GM21423 (cell line): ENCODE results near the gene RAPGEF5.

ENCODE experiments used
- ATAC-seq: cut with Tn5 transposase; IDR thresholded peaks from one replicate; pipeline ENCODE4 v1.9.1; 2021; ENCODE audit warnings: mild to moderate bottlenecking, moderate library complexity; ENCODE audit not compliant: unreplicated experiment

Gene RAPGEF5

GRCh38 chr7:22230238-22230637, 126.7 kb downstream of the RAPGEF5 start:
- no peak for ATAC-seq

- no peak for ATAC-seq
Measured at GRCh38 chr7:22229148-22229547, 127.8 kb downstream of the RAPGEF5 start.

- ATAC-seq, result no peak
Measured at GRCh38 chr7:22223807-22224206, 133.1 kb downstream of the RAPGEF5 start.

GRCh38 chr7:22220941-22221340, 136.0 kb downstream of the RAPGEF5 start:
- ATAC-seq, result no peak

GRCh38 chr7:22219739-22220493, 137.0 kb downstream of the RAPGEF5 start:
- no peak for ATAC-seq

GRCh38 chr7:22219036-22219435, 137.9 kb downstream of the RAPGEF5 start:
- no peak for ATAC-seq

DNA sequence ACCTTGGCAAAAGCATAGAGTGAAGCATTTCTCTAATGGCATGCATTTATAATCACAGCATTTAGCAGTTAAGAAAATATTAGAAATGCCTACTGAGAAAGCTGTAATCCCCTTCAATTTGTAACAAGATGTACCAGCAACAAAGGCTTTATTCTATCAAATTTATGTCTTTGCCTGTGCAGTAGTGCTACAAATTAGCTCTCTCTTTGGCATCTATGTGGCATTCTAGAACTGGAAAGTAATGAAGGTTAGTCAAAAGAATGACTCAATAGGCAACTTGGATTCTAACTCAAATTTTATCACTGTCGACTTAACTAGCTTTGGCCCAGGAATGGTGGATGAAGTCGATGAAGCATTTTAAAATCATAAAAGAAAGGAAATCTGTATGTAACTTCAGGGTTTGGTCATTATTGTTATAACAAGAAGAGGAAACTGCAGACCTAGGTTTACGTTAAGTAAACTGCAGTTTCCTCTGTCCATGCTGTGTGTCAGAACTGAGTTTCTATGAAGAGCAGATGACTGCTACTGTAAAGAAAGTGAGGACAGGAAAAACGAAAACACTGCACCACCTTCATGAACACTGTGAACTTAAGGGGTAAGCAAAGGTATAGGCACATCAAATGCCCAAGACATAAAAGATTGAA, 140.0 kb downstream of the RAPGEF5 start:
- no peak for ATAC-seq

- no peak for ATAC-seq
Measured at GRCh38 chr7:22216309-22216708, 140.6 kb downstream of the RAPGEF5 start.

GRCh38 chr7:22214000-22214399, 143.0 kb downstream of the RAPGEF5 start:
- no peak for ATAC-seq

- no peak for ATAC-seq
Measured at GRCh38 chr7:22213081-22213480, 143.9 kb downstream of the RAPGEF5 start.

GRCh38 chr7:22210967-22211366, 146.0 kb downstream of the RAPGEF5 start:
- no peak for ATAC-seq

- ATAC-seq, result no peak
Measured at GRCh38 chr7:22210355-22210754, 146.6 kb downstream of the RAPGEF5 start.

DNA sequence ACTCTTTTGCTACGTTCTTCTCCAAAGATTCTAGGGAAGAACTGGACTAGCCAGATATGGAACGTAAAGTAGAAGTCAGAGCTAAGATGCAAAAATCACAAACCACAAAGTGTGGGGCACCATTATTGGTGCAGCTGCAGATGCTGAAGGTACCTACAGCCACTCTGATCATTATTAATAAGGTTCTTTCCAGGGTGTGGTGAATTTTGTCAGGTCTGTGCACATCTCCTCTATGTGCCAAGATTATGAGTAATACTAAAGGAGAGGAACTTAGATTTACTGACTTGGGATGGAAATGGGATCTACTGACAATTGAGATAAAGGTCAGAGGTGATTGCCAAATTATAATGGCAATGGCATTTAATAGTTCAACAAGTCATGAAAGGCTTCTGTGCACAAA, 148.2 kb downstream of the RAPGEF5 start:
- no peak for ATAC-seq

DNA sequence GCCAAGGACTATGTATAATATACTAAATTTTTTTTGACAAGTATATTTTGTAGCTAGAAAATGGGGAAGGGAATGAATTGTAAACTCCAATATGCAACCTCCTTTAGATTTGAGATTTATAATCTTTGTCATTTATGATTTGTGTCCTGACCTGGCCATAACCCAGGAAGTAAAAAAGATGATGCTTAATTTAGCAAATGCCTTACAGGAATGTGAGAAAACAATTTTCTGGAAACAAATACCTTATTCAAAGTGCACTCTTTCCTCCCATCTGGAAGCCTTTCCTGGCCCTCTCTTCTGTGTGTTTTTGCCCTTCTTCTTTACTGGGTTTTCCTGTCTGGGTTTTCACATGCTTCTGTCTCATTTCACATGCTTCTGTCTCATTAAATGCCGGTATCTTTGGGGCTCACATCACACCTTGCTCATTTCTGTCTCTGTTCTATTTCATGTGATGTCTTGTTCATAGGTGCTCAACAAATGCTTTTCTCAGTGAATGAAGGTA, 149.2 kb downstream of the RAPGEF5 start:
- ATAC-seq, result no peak

- no peak for ATAC-seq
Measured at GRCh38 chr7:22205631-22206030, 151.3 kb downstream of the RAPGEF5 start.

GRCh38 chr7:22204312-22204711, 152.6 kb downstream of the RAPGEF5 start:
- no peak for ATAC-seq

DNA sequence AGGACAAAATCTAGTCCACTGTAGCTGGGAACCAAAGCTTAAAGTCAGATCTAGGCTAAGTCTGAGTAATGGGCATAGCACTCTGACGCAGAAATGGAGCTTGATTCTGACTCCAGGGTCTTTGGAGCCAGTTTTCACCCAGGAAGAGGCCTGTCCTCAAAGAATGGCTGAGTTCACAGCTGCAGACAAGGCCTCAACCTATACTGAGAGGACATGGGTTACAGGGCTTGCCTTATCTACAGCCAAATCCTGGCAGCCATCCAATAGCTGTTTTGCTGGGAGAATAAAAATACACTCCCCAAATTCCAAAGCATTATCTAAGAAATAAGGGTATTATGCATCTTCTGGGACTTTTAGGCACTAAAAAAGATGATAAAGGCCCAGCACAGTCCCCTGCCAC, 154.8 kb downstream of the RAPGEF5 start:
- ATAC-seq, result no peak

DNA sequence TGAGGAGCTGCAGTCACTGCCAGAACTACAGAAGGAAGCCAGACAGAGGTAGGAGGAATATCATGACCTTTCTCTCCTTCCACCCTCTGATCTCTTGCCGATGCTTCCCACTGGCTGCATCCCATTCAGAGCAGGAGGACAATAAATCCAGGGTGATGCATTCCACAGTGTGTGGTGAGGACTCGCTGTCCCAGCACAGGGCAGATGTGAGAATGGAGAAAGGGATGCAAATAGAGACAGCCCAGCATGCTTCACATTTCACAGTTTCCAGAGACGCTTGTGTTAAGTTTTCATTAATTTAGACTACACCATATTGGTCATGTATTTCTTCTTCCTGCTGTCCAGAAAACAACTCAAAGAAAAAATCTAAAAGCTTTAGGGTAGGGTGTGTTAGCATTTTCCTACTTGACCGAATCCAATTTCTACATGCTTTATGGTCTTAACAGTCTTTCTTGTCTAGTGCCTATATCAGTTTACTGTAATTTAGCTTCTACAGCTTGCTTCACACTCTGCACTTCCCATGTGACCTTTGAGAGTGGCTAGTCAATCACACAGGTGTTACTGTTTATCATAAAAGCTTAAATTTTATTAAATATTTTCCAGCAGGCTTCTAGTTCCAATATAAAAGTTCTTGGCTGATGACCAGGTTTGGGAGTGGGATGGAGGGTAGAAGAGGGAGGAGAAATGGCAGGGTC, 155.6 kb downstream of the RAPGEF5 start:
- ATAC-seq, result no peak

- no peak for ATAC-seq
Measured at GRCh38 chr7:22200777-22201176, 156.2 kb downstream of the RAPGEF5 start.

- ATAC-seq, result no peak
Measured at GRCh38 chr7:22200238-22200637, 156.7 kb downstream of the RAPGEF5 start.

GRCh38 chr7:22197376-22197775, 159.6 kb downstream of the RAPGEF5 start:
- ATAC-seq, result no peak

- no peak for ATAC-seq
Measured at GRCh38 chr7:22196429-22196828, 160.5 kb downstream of the RAPGEF5 start.
